HL-60/S4 treated with retinoic acid at 250 ng/mL for 4 days and 3 days (cell line): ENCODE results near the gene TIMM50.

Experiments used
- in situ Hi-C: fragments of 300-500 bp; cut with MboI; formaldehyde crosslinking; loops from 2 replicates; pipeline ENCODE4 v1.7.0; 2022; ENCODE audit warnings: low sequenced_read_pairs

TIMM50 gene

DNA sequence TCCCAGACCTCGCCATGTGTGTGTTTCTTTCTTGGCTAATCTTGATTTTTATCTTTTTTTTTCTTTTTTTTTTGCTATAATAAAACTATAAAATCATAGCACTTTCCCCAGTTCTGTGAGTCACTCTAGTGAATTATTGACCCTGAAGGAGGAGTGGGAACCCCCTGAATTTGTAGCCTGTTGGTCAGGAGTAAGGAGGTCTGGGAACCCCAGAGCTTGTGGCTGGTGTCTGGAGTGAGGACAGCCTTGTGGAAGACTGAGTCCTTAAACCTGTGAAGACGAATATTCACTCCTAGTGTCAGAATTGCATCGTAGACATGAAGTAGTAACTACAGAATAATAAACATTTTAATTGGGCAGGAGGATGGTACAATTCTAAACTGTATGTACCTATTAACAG is 44.6 kb downstream of the TIMM50 start:
- in situ Hi-C loops: loop anchor here (25.0 kb wide), 1 partner anchor 413 kb away; no protein-coding TSS in a partner anchor

DNA sequence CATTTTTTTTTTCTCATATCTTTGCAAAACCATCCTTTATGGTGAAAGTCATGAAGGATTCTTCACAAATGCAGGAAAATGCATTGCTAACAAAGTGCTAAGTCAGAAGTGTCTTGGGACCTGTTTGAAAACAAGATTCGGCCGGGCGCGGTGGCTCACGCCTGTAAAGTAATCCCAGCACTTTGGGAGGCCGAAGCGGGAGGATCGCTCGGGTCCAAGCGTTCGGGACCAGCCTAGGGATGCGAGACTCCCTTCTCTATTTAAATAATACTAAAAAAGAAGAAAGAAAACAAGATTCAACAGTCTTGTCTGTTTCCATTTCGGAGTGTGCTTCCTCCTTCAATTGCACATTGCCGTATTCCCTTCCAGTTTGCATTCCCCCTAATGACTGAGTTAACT is 51.2 kb downstream of the TIMM50 start:
- in situ Hi-C loops: loop anchor here (25.0 kb wide), 1 partner anchor 420 kb away; no protein-coding TSS in a partner anchor

DNA sequence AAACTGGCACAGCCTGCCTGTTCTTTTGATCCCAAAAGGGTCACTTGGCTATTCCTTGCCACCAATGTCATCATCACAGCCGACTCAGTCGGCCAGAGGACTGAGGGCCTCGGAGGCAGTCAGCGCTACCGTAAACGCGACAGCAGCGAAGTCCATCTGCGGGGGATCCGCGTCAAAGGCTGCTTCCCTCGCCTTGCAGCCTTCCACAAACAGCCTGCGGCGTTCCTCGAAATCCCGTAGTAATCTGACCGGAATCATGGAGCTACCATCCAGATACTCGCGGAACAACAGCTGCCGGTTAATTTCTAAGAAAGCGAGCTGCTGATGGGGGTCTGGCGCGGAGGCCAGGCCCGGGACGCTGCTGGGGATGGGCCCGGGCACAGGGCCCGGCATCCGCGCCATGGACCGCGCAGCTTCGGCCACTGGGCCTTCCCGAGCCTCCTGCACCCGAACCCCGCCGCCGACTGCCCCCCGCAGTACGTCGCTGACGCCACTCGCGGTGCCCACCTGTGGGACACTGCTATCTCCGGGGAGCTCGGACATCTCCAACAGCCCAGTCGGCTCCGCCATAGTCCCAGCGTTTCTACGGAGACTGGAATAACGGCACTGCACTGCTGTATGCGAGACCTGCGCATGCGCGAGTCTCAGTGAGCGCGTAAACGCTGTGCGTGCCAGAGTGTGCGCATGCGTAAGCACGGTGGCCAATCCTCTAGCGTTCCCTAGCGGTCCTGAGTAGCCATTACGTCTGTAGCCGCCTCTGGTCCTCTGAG is 51.8 kb downstream of the TIMM50 start, which contains the start of gene EID2B:
Gene EID2B (minus strand): TSS at position 620 of the 770 bp plus-strand sequence. CDS start 50 bp downstream, at position 570.
- in situ Hi-C loops: loop anchor here (25.0 kb wide), 1 partner anchor 420 kb away; no protein-coding TSS in a partner anchor

- in situ Hi-C loops: loop anchor here (25.0 kb wide), 1 partner anchor 421 kb away; no protein-coding TSS in a partner anchor
These were observed 52.4 kb downstream of the TIMM50 start for GRCh38 chr19:39533003-39533512.

DNA sequence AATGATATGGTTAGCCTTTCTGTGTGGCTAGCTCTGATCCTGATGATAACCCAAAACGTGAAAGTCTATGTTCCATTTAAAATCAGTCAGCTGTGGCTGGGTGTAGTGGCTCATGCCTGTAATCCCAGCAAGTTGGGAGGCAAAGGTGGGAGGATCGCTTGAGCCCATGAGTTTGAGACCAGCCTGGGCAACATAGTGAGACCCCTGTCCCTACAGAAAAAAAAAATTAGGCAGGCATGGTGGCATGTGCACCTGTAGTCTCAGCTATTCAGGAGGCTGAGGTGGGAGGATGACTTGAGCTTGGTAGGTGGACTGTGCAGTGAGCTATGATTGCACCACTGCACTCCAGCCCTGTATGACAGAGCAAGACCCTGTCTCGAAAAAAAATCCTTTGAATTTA is 53.2 kb downstream of the TIMM50 start:
- in situ Hi-C loops: loop anchor here (25.0 kb wide), 1 partner anchor 421 kb away; no protein-coding TSS in a partner anchor

- in situ Hi-C loops: loop anchor here (25.0 kb wide), 1 partner anchor 427 kb away; no protein-coding TSS in a partner anchor
These were observed 58.5 kb downstream of the TIMM50 start for GRCh38 chr19:39539165-39539517.

GRCh38 chr19:39539518-39540332 is 59.1 kb downstream of the TIMM50 start, which contains the start of gene EID2:
EID2 (minus strand) TSS chr19:39540161; CDS start chr19:39540079, 82 bp downstream.
- in situ Hi-C loops: loop anchor here (25.0 kb wide), 1 partner anchor 427 kb away; no protein-coding TSS in a partner anchor

DNA sequence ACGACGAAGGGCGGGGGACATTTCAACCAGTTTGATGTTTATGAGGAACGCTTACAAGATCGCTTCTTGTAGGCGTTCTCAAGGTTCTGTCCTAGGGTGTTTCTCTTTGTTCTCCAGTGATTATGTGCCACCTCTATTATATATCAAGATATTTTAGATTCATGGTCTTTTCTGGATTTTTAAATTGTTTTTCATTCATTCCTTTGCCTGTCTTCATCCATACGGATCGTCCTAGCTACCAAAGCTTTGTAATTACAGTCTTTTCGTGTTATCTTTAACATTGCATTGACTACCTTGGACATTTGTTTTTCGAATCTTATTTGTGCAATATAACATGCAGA is 59.7 kb downstream of the TIMM50 start:
- in situ Hi-C loops: loop anchor here (25.0 kb wide), 1 partner anchor 428 kb away; no protein-coding TSS in a partner anchor
